Lung (tissue), 12 donors: Measurements from ENCODE around the gene ENPEP. TPM values are rescaled to one million over a fixed set of nuclear protein-coding genes. Genes with fewer than 3 reads are reported as not detected.
"Not testable (repeated sequence)": the region's sequence is repeated elsewhere in the genome, so short reads cannot be mapped to it uniquely, and the experiment has no call there.

Experiments
- ATAC-seq: fragments of 200-7000 bp; cut with Tn5 transposase; one replicate; pipeline ENCODE4 v1.9.1; 2020; ENCODE audit warnings: moderate number of reproducible peaks; ENCODE audit not compliant: insufficient read depth, low FRiP score
- DNase-seq, 3 donors: peaks; one replicate each; pipeline ENCODE4 v3.0.0-alpha.2; 2013 to 2017
- H3K27ac ChIP-seq, 2 donors: one replicate each; pipeline ENCODE4 v1.5.1; 2013; ENCODE audit warnings: mild to moderate bottlenecking in 2 of 2, moderate library complexity in 2 of 2, control low read depth in 1 of 2, inconsistent platforms in 1 of 2, low read depth in 1 of 2, low read length in 1 of 2
- H3K27me3 ChIP-seq, 3 donors: one replicate each; pipeline ENCODE4 v1.5.1; 2013; ENCODE audit warnings: low read length in 2 of 3; ENCODE audit not compliant: control insufficient read depth in 3 of 3, insufficient read depth in 3 of 3
- H3K36me3 ChIP-seq, 4 donors: one replicate each; pipeline ENCODE4 v1.5.1; 2013; ENCODE audit warnings: low read length in 4 of 4, mild to moderate bottlenecking in 1 of 4, moderate library complexity in 1 of 4; ENCODE audit not compliant: control insufficient read depth in 4 of 4, insufficient read depth in 4 of 4
- H3K4me1 ChIP-seq, 5 donors: one replicate each; pipeline ENCODE4 v1.5.1; 2013; ENCODE audit warnings: low read length in 5 of 5, mild to moderate bottlenecking in 2 of 5, moderate library complexity in 1 of 5; ENCODE audit not compliant: control insufficient read depth in 5 of 5, insufficient read depth in 5 of 5
- H3K4me3 ChIP-seq: one replicate; pipeline ENCODE4 v1.5.1; 2013; ENCODE audit warnings: mild to moderate bottlenecking, control low read depth, moderate library complexity
- H3K9ac ChIP-seq, 2 donors: one replicate each; pipeline ENCODE4 v1.5.1; 2013; ENCODE audit warnings: low read length in 2 of 2, control low read depth in 1 of 2; ENCODE audit not compliant: insufficient read depth in 1 of 2
- H3K9me3 ChIP-seq, 4 donors: one replicate each; pipeline ENCODE4 v1.5.1; 2013; ENCODE audit warnings: low read length in 3 of 4, mild to moderate bottlenecking in 1 of 4, moderate library complexity in 1 of 4; ENCODE audit not compliant: control insufficient read depth in 4 of 4, insufficient read depth in 3 of 4
- WGBS, 2 donors: extraction: QIAGEN DNeasy Blood & Tissue Kit; methylation state at CpG; one replicate each; pipeline ENCODE4 v1.1.7; 2013; 5-methylcytosine and 5-hydroxymethylcytosine counted together
- polyA plus RNA-seq, 2 donors: library from polyadenylated mRNA; stranded (reverse); fragments of 200-250 nt; gene quantifications; one replicate each; pipeline ENCODE4 v1.2.1, GENCODE V29; 2013
- total RNA-seq, 2 donors: library from RNA; depleted of rRNA in 1 of 2; stranded (reverse); fragments of >200 nt in 1 of 2; gene quantifications; one replicate each; pipeline ENCODE4 v1.2.1, GENCODE V29; 2014 to 2021
- TF ChIP-seq, protein P1 (sequence below): IDR thresholded peaks from 2 replicates; pipeline ENCODE4 v1.5.1; 2012; ENCODE audit warnings: mild to moderate bottlenecking; ENCODE audit errors: control extremely low read depth, extremely low read depth
- donor health status: control.
- donor health status: control.
- donor health status: Bipolar disorder and iron deficiency.
- donor health status: healthy.
- donor health status: DM: yes; HTN: yes; CAD: no.

Gene ENPEP
- total and polyA plus RNA-seq, 4 donors, result 1.0 to 26.3 (median 3.6) TPM

GRCh38 chr4:110484029-110484428, 8.1 kb downstream of the ENPEP start:
- peaks cover 1 to 39% (median 16%) of the 10 kb centered on the region in 5 donors for H3K4me1 ChIP-seq
- TF ChIP-seq, protein P1, sequence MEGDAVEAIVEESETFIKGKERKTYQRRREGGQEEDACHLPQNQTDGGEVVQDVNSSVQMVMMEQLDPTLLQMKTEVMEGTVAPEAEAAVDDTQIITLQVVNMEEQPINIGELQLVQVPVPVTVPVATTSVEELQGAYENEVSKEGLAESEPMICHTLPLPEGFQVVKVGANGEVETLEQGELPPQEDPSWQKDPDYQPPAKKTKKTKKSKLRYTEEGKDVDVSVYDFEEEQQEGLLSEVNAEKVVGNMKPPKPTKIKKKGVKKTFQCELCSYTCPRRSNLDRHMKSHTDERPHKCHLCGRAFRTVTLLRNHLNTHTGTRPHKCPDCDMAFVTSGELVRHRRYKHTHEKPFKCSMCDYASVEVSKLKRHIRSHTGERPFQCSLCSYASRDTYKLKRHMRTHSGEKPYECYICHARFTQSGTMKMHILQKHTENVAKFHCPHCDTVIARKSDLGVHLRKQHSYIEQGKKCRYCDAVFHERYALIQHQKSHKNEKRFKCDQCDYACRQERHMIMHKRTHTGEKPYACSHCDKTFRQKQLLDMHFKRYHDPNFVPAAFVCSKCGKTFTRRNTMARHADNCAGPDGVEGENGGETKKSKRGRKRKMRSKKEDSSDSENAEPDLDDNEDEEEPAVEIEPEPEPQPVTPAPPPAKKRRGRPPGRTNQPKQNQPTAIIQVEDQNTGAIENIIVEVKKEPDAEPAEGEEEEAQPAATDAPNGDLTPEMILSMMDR, result no peak
- no peaks in the 10 kb centered on the region for H3K9me3 ChIP-seq
- 29 to 69% methylated on average over 2 of the region's 2 CpGs for WGBS, 2 donors
- no peak overlapping the region for H3K4me3 ChIP-seq
- H3K27me3 ChIP-seq, result no peaks in the 10 kb centered on the region
- DNase-seq (no peak), ATAC-seq (no peak)
- peak overlapping the region in 1 of 2 donors; percentile 23 for H3K9ac ChIP-seq
- H3K27ac ChIP-seq, result no peak overlapping the region
- no peaks in the 10 kb centered on the region for H3K36me3 ChIP-seq

DNA sequence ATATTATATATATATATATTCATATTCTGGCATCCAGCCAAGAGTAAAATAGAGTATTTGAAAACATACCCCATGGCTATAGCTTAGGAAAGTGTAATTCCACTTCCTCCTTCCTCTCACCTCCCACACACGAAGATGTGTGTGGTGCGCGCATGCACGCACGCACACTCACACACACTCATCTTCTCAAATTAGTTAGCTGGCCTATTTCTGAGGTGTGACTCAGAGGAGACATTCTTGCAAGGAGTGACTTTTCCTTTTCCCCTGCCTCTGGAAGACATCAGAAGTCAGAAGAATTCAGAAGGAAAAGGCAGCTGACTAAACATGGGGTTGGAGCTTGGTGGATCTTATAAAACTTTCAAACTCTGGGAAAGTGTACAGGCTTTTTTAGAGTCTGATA, 8.8 kb downstream of the ENPEP start:
- TF ChIP-seq, protein P1, result no peak
- H3K9ac ChIP-seq, result no peak overlapping the region
- ATAC-seq (no peak), DNase-seq (peak in 1 of 3 donors; percentile 20)
- H3K4me3 ChIP-seq, result no peak overlapping the region
- no peak overlapping the region for H3K27ac ChIP-seq
- WGBS, 2 donors, result 68 to 80% methylated on average over 5 of the region's 5 CpGs
- no peaks in the 10 kb centered on the region for H3K27me3 ChIP-seq
- no peaks in the 10 kb centered on the region for H3K36me3 ChIP-seq
- no peaks in the 10 kb centered on the region for H3K9me3 ChIP-seq
- peaks cover 1 to 41% (median 16%) of the 10 kb centered on the region in 5 donors for H3K4me1 ChIP-seq

DNA sequence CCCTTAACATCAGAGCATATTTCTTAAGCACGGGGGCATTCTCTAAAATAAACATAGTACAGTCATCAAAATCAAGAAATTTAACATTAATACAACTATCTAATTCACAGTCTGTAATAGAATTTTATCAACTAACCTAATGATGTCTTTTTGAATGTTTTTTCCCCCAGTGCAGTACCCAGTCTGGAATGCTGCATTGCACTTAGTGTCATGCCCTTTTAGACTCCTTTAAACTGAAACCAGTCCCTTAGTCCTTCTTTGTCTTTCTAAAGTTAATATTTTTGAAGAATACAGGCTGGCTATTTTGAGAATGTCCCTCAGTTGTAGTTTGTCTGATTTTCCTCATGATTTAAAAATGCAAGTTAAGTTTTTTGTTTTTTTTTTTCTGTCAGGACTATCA, 9.5 kb downstream of the ENPEP start:
- Histone ChIP-seq H3K4me3 (no peak overlapping the region), H3K9ac (no peak overlapping the region), H3K4me1 (peaks cover 1 to 38% (median 16%) of the 10 kb centered on the region in 5 donors), H3K27ac (no peak overlapping the region), H3K27me3 (no peaks in the 10 kb centered on the region), H3K9me3 (peaks cover 0 to 2% (median 0%) of the 10 kb centered on the region in 4 donors), H3K36me3 (no peaks in the 10 kb centered on the region)
- no peak for ATAC-seq
- TF ChIP-seq, protein P1, result no peak
- WGBS, 2 donors, result 31 to 46% methylated on average over 1 of the region's 1 CpG
- no peak for DNase-seq

GRCh38 chr4:110486256-110486655, 10.3 kb downstream of the ENPEP start:
- WGBS, 2 donors, result 47 to 72% methylated on average over 4 of the region's 4 CpGs
- Histone ChIP-seq H3K36me3 (no peaks in the 10 kb centered on the region), H3K9ac (no peak overlapping the region), H3K4me3 (no peak overlapping the region), H3K4me1 (peaks cover 1 to 33% (median 16%) of the 10 kb centered on the region in 5 donors), H3K9me3 (peaks cover 0 to 2% (median 0%) of the 10 kb centered on the region in 4 donors), H3K27ac (no peak overlapping the region), H3K27me3 (no peaks in the 10 kb centered on the region)
- TF ChIP-seq, protein P1, result no peak
- DNase-seq, result no peak
- ATAC-seq, result no peak

DNA sequence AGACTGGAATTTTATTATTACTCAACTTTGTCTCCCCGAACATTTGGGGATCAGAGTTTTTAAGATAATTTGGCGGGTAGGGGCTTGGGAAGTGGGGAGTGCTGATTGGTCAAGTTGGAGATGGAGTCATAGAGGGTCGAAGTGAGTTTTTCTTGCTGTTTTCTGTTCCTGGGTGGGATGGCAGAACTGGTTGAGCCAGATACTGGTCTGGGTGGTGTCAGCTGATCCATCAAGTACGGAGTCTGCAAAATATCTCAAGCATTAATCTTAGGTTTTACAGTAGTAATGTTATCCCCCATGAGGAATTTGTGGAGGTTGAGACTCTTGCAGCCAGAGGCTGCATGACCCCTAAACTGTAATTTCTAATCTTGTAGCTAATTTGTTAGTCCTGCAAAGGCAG, 10.9 kb downstream of the ENPEP start:
- H3K36me3 ChIP-seq, H3K9me3 ChIP-seq, ATAC-seq, H3K27ac ChIP-seq, DNase-seq, H3K4me3 ChIP-seq, H3K9ac ChIP-seq, H3K27me3 ChIP-seq: not testable (repeated sequence)
- WGBS, 2 donors, result 78 to 88% methylated on average over 4 of the region's 4 CpGs
- H3K4me1 ChIP-seq, result peaks cover 1 to 33% (median 16%) of the 10 kb centered on the region in 5 donors
